Stimulated activated CD8-positive, alpha-beta memory T cell treated with anti-CD3 and anti-CD28 coated beads, Interleukin-15, amount 100 ng/mL, for 48 hours (primary cell): ENCODE measurements around the gene SMIM41.

Experiments used
- DNase-seq, 2 donors: peaks; one replicate each; pipeline ENCODE4 v3.0.0-alpha.2; 2020; ENCODE audit warnings: low read depth in 2 of 2

Gene SMIM41

DNA sequence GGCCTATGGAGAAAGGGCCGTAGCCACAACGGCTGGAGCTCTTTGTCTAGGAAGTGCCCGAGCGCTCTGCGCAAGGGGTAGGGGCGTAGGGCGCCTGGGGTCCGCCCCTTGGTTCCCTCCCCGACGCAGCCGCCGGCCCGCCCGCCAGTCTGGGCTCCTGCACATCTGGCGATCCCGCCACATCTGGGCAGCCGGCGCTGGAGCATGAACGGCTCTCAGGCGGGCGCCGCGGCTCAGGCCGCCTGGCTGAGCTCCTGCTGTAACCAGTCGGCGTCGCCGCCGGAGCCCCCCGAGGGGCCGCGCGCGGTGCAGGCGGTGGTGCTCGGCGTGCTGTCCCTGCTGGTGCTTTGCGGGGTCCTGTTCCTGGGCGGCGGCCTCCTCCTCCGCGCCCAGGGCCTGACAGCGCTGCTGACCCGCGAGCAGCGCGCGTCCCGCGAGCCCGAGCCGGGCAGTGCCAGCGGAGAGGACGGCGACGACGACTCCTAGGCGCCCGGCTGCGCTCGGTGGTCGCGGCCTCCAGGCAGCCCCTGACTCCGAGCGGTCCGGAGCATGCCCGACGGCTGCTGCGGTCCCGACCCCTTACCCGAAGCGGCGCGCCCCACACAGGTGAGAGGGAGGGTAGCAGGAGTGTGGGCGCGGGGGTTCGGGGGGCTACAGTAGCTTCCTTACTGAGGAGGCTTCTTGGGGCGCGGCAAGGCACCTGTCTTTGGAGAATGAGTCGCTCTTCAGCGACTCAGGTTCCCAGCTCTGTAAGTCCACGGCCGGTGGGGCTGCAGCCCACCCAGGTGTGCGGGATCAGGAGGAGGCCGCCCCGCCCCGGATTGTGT, at the start of gene SMIM41:
Gene SMIM41, plus strand, starts transcription at position 129 of the 827 bp plus-strand sequence. Its CDS starts 76 bp downstream, at position 205.
- DNase-seq: no peak

DNA sequence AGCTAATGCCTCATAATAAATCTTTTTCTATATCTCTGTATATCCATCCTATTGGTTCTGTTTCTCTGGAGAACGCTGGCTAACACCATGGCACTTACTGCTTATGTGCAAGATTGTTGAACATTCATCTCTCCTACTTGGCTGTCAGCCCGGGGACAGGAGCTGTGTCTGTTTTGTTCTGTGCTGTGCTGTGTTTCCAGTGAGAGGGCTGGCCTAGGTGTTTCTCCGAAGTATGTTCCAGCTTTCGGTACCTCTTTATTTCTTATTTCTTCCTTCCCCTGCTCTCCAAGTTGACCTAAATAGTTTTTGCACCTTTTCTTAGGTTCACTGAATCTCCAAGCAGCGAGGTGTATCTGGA, 47.1 kb upstream of the SMIM41 start:
- DNase-seq: no peak

DNA sequence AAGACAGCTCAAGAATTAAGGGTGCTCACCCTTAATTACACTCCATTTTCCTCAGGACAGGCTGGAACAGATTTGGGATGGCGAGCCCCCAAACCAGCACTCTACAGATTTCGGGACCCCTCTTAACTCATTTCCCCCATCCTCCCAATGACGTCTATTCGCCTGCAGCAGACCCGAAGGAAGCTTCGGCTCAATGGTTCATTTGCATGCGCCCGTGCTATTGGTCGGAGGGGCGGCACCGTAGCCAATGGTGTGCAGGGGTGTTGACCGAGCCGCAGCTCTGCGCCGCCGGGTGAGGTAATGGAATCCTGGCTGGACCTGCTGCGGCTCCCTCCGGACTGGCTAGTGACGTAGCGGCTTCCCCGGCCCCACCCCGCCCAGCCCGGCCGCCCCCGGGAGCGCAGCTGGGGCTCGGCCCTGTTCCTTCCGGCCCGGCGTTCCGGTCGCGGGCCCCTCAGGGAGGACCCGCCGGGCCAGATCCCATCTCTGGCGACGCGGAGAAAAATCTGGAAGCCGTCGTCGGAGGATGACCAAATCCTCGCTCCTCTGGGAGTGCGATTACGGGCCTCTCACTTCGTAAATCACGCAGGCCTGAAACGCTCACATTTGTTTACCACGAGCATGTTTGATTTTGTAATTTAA, 46.6 kb upstream of the SMIM41 start:
- peak; percentile 92 to 93 for DNase-seq

DNA sequence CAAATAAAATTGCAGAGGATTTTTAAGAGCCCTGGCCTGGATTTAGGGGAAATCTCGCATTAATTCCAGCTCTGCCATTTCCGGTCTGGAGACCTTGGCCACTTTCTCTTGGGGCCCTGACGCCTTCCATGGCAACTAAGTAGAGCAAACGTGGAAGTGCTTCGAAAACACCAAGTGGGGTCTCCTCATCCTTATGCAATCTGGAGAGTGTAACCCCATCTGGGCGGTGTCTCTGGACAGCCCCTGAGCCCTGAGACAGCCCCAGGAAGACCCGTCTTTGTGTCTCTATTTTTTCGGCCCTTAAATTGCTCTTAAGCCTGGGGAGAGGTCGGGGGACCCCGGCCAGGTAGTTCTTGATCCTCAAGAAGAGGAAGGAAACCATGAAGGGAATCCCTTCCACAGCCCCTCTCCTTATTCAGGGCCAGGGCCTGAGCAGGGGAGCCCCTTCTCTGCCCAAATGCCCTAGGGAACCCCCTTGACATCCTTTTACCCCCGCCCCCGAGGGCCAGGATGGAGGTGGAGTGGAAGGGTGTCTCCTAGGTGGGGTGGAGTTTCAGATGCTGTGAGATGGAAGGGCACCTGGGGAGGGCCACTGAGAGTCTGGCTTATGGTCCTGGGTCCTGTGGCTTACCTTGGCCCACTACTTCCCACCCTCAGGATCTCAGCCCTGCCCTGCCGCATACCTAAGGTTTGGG, 45.9 kb upstream of the SMIM41 start:
- no peak for DNase-seq

DNA sequence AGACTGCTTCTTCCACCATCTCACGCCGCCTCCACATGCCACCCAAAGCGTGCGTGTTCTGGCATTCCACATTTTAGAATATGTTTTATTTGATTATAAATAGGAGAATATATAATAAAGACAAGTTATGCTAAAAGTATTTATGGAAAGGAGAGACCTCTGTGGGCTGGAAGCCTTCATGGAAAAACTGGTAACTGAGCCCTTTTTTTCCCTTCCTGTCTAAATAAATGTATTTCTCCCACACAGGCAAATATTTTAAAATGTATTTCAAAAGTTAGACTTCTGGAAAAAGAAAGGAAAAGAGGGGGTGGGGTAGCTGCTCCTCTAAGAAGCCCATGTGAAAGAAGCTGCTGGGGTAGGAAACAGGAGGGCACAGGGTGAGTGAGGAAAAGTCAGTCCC, 44.3 kb upstream of the SMIM41 start:
- no peak for DNase-seq

DNA sequence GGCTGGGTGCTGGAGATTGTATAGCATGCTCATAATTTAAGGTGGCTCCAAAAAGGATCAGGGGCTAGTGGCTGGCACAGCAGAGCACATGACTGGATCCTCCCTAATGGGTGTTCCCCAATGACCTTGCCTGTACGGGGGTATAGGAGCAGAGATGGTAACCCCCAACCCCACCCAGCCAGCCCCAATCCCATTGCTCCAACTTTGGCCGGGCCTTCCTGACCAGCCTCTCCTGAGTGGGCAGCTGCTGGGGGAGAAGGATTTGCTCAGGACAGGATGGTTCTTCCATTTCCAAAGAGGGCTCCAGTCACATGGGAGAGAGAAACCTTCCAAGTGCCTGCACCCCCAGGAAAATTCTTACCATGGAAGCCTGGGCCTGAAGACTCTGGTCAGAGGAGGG, 43.6 kb upstream of the SMIM41 start:
- DNase-seq: no peak

DNA sequence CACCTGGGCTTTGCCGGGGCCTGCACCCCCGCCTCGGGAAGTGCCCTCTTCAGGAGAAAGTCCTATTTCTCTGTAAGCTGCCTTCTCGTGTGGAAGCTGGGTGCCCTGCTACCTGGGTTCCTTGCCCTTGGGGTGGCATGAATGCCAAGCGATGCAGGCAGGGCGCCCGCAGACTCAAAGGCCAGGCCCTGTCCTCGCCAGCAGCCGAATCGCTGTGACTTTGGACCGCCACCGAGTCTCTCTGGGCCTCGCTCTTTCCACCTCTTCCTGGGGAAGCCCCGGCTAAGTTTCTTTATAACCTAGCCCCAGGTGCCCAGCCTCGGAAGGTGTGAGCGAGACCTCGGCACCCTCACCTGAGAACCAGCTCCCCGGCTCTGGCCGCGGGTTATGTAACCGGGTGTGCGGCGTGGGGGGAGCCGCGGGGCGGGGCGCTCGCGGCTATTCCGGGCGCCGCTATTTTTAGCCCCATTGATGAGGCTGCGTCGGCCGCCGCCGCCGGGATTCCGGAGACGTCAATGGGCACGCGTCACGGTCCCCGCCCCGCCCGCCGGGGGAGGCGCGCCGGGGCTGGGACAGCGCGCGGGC, 42.8 kb upstream of the SMIM41 start:
- DNase-seq: peak; percentile 73 to 76

DNA sequence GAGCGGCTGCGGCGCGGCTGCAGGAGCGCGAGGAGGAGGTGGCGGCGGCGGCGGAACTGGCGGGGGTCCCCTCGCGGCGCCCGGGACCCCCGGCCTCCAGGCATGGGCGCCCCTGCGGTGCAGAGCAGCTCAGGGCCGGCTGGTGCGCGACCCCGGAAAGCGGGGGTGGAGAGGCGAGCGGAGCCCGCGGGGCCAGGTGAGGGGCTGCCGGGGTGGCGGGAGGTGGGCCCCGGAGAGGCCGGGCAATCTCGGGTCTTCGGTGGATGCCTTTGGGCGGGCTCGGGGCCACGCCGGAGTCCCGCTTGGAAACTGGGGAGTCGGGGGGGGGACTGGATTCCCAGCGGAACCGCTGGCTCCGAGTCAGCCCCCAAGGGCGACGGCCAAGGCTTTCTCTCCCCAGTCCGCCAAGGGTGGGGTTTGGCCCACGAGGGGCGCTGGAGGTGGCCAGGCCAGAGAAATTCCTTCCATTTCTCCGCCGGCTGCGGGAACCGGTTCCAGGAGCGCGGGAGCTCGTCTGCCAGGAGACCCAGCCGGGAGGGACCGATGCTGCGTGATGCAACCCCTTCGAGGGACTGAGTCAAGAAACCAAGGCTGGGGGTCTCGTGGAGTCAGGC, 42.1 kb upstream of the SMIM41 start:
- DNase-seq: peak in 1 of 2 donors; percentile 20

DNA sequence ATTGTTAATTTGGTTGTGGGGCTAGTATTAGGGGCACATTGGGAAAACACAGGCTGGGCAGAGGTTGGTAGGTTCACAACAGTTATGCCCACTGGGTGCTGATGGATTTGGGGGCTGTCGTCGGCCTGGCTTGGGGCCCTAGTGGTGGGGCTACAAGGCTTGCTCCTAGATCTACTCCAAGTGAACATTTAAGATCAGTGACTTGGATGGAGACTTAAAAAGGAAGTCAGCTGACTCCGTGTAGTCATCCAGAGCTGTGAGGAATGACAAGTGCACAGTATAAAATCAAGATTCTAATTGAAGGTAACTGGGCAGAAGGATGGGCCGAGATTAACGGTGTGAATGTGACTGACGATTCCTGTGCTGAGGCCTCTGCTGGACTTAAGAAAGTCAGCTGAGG, 41.1 kb upstream of the SMIM41 start:
- no peak for DNase-seq

DNA sequence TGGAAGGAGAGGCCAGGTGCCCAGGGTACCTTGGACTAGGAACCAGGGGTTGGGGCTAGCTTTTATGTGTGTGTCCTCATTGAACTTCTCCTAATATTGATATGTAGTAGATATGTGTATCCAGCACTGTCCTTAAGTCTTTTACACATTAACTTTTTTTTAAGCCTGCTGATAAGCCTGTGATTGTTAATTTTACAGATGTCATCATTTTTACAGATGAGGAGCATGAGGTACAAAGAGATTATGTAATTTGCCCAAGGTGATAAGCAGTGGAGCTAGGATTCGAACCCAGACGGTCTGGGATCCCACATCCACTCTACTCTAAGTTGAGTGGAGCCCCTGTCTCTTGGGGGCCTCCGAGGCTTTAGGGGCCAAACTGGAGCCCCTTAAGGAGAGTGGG, 38.5 kb upstream of the SMIM41 start:
- no peak for DNase-seq

DNA sequence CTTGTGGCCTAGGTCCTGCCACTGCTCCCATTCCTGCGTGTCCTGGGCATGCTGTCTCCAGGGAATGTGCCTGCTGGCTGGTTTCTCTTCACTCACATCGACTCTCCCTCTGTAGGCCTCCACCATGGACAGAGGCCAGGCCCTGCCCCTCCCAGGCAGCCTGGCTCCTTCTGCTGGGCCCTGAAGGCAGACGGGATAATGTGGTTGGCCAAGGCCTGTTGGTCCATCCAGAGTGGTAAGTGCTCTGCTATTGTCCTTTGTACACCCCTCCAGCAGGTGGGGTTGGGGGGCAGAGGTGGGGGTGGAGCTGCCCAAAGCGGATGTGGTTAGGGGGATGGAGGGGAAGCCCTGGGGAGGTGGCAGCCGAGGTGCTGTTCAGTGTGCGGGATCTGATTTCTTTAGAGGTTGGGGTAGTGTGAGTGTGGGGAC, 37.8 kb upstream of the SMIM41 start:
- DNase-seq: no peak

DNA sequence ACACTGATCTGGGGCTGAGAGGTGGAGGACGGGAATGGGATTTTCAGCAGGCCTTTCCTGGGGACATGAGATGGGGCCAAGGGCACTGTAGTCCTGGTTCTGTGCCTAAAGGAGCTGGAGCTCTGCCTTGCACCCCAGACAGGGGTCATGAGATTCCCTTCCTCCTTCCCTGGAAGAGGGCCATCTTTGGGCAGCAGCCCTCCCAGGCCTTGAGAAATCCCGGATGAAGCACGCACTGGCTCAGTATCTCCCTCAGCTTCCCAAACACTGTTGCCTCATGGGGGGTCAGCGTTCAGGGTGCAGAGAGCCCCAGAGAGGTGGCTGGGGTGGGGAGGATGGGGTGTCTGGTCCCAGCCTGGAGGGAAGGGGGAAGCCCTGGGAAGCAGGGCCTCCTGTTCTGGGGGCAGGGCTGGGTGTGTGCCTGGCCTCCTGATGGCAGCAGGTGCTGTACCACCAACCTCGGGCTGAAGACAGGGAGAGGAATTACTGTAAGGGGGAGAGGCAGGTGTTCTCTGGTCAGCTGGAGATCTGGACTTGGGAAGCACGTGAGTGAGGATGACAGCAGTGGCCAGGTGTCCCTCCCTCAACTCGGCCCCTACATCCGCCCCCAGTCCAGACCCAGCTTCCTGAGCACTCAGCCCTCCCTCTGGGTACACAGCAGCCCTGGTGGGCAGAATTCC, 36.7 kb upstream of the SMIM41 start:
- no peak for DNase-seq

DNA sequence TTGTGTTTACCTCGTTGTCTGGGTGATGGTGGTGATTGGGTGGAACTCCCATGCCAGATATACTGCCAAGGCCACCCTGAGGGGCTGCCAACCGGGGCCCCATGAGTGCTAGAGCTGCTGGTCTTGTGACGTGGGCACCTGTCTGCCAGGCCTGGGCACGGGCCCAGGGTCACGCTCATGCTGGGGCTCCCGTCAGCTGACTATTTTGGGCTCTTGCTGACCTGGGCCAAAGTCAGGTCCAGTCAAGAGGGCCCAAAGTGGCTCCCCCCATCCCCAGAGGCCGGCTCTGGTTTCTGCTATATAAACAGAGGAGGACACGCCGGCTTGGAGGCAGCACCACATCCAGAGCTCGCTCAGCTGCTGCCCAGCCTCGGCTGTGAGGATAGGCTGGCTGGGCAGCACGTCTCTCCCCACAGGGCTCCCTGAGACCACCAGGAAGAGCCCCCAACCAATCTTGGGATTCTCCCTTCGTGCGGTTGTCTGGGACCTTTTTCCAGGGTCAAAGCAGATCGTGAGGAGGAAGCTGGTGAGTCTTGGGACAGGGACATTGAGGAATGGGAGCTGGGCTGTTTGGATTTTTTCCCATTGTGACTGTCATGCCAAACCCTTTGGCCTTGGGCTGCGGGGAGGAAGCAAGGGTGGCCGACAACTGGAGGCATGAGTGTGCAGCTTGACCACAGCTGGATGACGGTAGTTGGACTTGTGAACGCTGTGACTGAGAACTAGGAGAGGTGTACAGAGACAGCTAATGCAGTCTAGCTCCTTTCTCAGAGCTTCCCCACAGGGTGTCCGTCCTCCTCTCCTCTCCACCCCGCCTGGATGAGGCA, 35.9 kb upstream of the SMIM41 start:
- no peak for DNase-seq

DNA sequence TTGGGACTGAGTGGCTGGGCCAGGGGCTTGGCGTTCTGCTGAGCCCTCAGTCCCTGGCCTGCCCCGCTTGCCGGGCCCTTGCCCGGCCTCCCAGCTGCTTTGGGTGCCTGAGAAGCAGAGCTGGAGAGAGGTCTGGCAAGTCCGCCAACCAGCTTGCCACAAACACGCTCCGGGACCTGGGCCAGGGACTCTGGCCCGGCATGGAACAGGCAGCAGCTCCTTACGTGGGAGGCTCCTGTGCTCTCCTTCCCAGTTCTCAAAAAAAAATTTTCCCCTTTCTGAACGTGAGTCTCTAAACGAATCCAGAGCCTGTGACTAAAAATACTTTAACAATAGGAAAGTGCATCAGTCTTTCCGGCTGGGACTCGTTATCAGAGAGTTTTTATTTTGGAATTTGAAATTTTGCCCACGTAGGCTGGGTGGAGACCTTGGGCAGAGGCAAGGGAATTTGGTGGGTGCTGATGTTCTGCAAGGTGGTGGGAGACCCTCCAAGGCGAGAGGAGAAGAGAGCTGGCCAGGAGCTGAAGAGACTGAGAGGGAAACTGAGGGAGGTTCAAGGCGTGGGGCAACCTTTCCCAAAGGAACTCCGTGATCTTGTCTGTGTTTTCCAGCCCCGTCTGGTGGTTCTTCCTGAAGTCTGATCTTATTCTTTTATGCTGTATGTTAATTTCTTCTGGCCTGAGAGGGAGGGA, 35.1 kb upstream of the SMIM41 start:
- DNase-seq: no peak

DNA sequence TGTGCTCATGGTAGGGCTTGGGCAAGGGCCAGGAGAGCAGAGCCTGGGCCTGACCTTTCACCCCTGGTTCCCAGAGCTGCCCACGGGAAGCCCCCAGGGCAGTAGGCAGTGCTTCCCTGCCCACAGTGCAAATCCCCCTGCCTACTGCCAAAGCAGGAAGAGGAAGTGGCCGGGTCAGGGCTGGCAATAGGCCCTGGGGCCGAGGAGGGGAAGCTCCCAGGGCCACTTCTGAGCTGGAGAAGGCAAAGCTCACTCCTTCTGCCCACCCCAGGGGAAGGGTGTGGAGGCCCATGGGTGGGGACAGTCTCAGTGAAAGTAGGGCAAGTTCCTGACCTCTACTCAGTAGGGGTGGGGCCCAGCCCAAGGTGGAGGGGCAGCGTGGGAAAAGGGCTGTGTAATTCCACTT, 33.7 kb upstream of the SMIM41 start:
- no peak for DNase-seq

DNA sequence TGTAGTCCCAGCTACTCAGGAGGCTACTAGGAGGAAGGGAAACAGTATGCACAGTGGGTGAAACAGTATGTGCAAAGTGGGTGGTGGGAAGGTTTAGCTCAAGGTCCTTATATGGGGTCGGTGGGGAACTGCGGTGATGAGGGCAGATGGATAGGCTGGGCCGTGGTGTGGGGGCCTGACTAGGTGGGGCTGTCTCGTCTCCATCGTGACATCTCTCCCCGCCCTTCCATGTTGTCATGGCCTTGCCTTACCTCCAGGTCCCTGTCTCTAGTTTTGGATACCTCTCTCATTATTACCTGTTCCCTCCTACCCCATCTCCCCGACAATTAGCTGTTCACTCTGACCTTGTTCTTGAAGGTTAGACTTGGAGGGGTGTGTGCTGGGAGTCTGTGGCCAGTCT, 32.6 kb upstream of the SMIM41 start:
- no peak for DNase-seq

DNA sequence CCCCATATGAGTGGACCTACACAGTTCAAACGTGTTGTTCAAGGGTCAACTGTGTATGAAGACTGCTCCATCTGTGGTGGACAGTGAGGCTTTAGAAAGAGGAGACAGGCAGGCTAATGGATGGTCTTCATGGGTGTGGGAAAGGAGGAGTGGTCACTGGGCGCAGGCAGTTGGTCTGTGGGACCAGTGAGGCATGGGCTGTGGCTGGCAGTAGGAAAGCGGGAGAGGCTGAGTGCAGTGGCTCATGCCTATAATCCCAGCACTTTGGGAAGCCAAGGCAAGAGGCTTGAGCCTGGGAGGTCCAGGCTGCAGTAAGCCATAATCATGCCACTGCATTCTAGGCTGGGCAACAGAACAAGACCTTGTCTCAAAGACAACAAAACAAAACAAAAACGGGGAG, 30.2 kb upstream of the SMIM41 start:
- no peak for DNase-seq

DNA sequence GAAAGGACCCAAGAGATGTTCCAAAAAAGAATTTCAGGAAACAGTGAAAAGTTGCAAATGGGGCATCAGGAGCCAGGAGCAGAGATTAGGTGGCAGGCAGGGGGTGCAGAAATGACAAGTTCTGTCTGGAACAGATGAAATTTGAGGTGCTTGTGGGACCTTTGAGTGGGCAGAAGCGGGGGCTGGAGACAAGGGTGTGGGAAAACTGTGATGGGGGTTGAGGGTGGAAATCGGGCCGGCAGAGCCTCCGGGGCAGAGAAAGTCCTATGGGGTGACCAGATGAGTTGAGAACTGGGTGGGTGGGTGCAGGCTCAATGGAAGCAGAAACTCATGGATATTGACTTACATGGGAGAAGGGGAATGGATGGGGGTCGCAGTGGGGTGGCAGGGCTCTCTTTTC, 29.8 kb upstream of the SMIM41 start:
- no peak for DNase-seq

DNA sequence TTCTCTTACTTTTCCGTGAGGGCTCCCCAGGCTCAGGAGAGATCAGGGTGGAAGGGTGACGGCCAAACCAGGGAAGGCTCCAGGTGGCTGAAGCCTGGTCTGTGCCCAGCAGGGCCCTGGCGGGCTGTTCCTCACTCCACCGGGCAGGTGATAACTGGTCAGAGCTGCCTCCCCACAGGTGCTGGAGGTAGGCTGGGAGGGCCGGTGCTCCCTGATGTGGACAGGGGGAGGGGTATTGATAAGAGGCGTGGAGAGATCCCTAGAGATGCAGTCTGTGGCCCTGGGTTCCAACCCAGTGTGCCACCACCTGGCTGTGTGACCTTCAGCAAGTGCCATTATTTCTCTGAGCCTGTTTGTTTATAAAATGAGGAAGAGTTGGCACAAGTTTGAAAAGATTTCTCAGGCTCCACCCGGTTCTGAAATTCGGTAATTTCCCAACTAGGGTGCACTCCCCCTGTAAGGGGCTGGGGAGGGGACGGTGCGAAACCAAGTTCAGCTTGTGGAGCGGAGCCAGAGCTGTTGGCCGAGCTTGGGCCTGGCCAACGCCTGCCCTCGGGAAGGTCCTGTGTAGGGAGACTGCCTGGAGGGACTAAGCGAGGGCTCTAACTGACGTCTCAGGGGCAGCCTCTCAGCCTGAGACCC, 29.3 kb upstream of the SMIM41 start:
- DNase-seq: no peak
